GM21576 (cell line): ENCODE measurements around the gene CNTNAP5.

Source experiments
- ATAC-seq: cut with Tn5 transposase; IDR thresholded peaks from one replicate; pipeline ENCODE4 v1.9.1; 2021; ENCODE audit warnings: mild to moderate bottlenecking, moderate library complexity; ENCODE audit not compliant: unreplicated experiment

CNTNAP5 gene

GRCh38 chr2:124586835-124587234, 561.7 kb downstream of the CNTNAP5 start:
- no peak for ATAC-seq

DNA sequence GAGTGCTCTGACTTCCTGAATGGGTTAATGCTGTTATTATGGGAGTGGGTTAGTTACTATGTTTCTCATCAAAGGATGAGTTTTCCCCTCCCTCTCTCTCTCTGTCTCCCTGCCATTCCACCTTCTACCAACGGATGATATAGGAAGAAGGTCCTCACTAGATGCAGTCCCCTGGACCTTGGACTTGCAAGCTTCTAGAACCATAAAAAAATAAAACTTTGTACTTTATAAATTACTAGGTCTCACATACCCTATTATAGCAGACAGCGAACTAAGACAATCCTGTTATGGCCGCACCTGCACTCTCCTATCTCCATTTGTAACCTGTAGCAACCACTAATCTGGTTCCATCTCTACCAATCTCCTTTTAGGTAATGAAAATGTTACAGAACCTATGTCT, 564.9 kb downstream of the CNTNAP5 start:
- ATAC-seq = no peak

- no peak for ATAC-seq
Measured at GRCh38 chr2:124602759-124603158, 577.7 kb downstream of the CNTNAP5 start.

DNA sequence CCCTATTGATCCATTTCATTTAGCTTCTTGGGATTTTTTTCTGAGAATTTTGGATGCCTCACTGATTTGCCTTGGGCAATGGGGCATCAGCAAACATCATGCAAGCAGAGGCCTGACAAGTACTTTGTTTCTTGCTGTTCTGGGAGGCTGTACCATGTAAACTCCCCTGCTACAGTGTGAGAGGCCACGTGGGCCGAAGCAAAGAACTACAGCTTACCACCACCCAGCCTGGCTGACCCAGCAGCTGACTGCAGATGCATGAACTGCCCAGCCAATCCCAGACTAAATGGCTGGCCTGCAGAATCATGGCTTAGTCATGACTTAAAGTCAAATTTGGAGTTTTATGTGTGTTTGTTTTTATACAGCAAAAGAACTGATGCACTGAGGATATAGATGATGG, 579.9 kb downstream of the CNTNAP5 start:
- ATAC-seq = no peak

GRCh38 chr2:124607679-124608078, 582.6 kb downstream of the CNTNAP5 start:
- no peak for ATAC-seq

DNA sequence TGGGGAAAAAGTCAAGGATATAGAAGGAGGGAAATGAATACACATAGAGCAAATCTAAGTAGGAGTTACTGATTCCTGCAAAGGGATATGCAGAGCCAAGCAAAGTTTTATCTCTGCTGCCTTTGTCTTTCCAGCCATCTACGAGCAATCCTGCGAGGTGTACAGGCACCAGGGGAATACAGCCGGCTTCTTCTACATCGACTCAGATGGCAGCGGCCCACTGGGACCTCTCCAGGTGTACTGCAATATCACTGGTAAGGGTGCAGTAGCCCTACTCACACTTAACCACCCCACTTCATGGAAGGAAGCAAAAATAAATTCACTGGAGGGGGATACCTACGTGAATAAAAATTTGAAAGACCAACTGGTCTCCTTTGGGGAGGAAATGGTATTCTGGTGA, 584.6 kb downstream of the CNTNAP5 start:
- no peak for ATAC-seq

- ATAC-seq = no peak
Measured at GRCh38 chr2:124610141-124610540, 585.1 kb downstream of the CNTNAP5 start.

DNA sequence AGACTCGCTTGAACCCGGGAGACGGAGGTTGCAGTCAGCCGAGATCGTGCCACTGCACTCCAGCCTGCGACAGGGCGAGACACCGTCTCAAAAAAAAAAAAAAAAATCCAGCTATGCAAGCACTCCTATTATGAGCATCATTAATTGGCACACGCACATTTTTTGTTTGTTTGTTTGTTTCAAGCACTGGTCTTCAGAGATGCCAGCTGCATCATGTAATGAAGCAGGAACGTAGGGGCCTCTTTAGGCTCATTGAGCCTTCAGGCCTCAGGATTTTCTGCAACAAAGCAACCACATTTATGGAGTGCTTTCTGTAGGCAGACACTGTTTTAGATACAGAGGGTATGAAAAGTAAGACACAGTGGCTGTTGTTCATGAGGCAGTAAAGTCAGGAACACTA, 585.8 kb downstream of the CNTNAP5 start:
- no peak for ATAC-seq

DNA sequence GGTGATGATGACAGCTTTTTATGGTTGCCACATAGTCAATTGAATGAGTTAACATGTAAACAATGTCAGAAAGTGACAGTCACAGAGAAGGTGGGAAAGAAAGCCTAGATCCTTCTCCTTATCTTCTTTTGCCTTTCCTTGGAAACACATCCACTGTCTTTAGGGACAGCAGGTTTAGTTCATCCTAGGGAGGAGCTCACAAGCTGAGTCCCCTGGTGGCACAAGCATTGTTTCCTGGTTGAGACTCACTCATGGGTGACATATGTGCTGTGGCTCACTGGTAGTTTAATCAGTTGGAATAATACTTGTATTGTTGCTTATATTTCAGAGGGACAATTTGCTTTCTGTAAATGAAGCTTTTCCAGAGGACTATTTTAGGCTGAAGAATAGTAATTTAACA, 598.5 kb downstream of the CNTNAP5 start:
- ATAC-seq = no peak

DNA sequence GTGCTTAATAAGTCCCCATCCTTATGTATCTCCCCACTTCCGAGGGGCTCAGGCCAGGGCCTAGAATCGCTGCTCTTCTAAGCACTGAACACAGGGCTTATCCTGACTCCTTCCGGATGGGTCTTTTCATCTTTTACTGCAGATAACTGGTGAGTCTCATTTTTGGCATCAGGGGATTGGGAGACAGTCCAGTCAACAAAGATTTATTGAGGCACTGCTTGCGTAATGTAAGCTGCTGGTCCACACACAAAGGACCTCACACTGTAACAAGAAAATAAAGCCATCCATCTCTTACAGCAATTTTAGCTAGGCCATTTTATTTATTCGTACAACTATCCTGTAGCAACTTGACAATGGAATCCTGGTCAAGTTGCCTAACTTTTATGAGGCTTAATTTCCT, 600.5 kb downstream of the CNTNAP5 start:
- no peak for ATAC-seq

GRCh38 chr2:124626993-124627392, 601.9 kb downstream of the CNTNAP5 start:
- no peak for ATAC-seq

GRCh38 chr2:124633812-124634211, 608.7 kb downstream of the CNTNAP5 start:
- ATAC-seq = no peak

DNA sequence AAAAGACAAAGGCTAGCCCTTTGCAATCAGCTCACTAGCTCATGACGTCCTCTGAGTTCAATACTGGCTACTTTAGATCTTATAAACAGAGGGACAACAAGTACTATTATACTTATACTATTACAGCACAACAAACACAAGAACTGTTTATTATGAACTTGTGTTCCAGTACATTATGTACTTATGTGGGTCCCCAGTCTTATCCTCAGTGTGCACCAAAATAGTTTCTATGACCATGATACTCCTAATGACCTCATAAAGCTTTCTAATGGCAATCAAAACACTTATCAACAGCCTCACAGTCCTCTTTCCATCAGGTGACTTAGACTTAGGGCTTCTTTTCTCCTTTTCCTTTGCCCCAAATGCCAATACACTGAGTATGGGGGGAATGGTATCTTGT, 614.4 kb downstream of the CNTNAP5 start:
- ATAC-seq = no peak

GRCh38 chr2:124640221-124640750, 615.2 kb downstream of the CNTNAP5 start:
- no peak for ATAC-seq

- no peak for ATAC-seq
Measured at GRCh38 chr2:124646166-124646815, 621.2 kb downstream of the CNTNAP5 start.

- ATAC-seq = no peak
Measured at GRCh38 chr2:124647245-124647644, 622.2 kb downstream of the CNTNAP5 start.

DNA sequence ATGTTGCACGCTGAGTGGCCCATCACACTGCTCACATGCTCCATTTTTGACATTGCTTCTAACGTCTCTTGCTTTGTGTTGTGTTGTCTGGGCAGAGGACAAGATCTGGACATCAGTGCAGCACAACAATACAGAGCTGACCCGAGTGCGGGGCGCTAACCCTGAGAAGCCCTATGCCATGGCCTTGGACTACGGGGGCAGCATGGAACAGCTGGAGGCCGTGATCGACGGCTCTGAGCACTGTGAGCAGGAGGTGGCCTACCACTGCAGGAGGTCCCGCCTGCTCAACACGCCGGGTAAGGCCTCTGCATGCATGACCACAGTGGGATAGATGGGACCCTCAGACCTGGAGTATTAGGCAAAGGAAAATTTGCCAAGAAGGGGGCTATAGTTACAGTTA, 622.6 kb downstream of the CNTNAP5 start:
- ATAC-seq = no peak

DNA sequence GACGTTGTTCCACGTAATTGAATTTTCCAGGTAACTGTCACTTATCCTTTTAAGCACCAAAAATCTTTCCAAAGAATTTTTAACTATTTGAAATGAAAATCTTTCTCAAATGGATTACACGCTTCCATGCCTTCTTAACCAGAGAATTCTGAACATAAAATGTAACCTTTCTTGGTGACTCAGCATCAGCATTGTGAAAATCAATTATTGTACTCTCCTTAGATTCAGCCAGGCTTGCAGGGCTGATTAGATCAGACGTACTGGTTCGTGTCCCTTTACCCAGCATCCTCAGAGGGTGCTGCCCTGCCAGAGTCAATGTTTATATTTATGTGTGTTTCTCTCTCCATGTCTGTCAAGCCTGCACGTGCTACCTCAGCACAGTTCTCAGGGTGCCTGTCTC, 623.9 kb downstream of the CNTNAP5 start:
- ATAC-seq = no peak

DNA sequence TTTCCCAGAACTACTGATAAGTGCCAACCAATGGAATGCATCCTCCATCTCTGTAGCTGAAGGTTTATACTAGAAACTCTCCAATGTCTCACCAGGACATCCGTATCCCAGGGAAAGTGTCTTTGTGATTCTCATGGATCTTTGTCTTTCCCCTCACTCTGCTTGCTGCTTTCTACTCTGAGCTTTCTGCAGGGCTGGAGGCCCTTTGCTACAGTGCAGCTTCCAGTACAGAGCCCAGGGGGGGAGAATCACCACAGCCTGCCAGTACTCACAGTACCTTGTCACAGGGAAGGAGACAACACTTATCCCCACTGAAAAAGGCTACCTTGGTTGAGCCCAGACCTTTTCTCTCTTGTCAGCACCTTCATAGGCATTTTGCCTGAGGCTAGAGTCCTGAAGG, 627.0 kb downstream of the CNTNAP5 start:
- no peak for ATAC-seq

DNA sequence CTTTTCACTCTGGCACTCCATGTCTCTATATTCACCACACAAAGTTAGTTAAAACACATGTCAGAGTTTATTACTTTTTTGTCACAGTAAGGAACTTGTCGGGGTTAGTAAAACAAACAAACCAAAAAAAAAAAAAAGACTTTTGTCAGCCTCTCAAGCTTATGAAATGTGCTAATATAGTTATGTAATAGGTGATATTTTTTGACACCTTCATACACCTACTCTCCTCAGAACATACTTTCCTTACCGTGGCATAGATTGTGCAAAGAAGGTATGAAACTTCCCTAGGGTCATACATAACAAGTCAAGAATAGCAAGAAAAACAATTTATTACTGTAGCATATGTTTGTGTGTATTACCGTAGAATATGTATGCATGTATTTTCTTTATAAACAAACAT, 633.3 kb downstream of the CNTNAP5 start:
- ATAC-seq = no peak

DNA sequence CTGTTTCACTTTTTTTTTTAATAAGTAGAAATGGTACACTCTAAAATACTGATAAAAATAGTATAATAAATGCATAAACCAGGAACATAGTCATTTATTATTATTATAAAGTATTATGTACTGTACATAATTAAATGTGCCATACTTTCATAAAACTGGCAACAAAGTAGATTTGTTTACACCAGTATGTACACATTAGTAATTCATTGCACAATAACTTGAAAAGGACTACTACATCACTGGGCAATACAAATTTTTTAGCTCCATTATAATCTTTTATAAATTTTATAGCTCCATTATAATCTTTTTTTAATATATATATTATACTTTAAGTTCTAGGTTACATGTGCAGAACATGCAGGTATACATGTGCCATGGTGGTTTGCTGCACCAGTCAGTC, 636.5 kb downstream of the CNTNAP5 start:
- no peak for ATAC-seq

DNA sequence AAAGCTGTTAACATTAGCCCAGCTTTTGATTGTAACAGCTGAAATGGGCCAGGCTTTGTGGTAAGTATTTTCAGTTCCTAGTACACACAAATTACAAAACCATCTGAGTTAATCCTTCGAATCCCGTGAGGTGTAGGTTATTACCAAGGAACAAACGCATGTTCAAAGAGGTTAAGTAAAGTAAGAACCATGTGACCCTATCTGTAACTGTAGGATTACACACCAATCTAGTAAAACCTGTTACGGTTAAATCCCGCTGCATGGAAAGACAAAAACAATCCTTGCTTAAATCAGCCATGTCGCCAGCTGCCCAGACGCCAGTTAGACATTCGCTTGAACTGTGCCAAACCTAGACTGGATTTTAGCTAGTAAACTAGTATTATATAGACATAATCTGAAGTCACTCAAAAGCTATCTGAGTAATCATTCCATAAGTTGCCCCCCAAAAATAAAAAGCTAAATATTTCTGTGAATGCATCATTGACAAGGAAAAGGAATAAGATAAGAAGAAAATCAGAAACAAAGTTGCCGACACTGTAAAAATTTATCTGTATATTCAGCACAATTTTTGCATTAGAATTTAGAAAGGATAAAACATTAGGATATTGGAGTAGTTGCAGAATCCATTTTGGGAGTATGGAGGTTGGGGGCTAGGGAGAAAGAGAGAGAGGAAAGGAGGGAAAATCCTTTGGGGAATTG, 638.0 kb downstream of the CNTNAP5 start:
- no peak for ATAC-seq

DNA sequence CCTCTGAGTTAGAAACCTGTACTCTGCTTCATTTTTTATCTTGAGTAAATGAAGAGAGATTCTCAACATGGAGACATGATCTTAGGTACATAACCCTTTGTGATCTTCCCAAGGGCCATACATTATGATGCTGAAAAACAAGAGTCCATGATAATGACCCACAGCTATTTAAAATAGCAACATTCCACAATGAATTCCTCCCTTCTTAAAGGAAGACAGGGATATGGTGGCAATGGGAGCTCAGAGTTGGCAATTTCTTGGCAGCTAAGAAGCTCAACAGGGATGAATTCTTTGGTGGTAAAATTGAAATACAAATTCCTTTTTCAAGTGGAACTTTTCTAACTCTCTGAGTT, 638.5 kb downstream of the CNTNAP5 start:
- no peak for ATAC-seq
